CD4-positive, alpha-beta T cell treated with Interleukin-6 at 100 ng/mL for 8 hours (primary cell): Measurements from ENCODE around the gene ZNF587.
A peak's percentile ranks its signal among the peaks of the same experiment; 100 is the strongest.
"Not testable (repeated sequence)": the region's sequence is repeated elsewhere in the genome, so short reads cannot be mapped to it uniquely, and the experiment has no call there.

Experiments used
- DNase-seq: peaks from one replicate; pipeline ENCODE4 v3.0.0-alpha.2; 2020; ENCODE audit warnings: mixed read lengths, low spot score

The ZNF587 gene

DNA sequence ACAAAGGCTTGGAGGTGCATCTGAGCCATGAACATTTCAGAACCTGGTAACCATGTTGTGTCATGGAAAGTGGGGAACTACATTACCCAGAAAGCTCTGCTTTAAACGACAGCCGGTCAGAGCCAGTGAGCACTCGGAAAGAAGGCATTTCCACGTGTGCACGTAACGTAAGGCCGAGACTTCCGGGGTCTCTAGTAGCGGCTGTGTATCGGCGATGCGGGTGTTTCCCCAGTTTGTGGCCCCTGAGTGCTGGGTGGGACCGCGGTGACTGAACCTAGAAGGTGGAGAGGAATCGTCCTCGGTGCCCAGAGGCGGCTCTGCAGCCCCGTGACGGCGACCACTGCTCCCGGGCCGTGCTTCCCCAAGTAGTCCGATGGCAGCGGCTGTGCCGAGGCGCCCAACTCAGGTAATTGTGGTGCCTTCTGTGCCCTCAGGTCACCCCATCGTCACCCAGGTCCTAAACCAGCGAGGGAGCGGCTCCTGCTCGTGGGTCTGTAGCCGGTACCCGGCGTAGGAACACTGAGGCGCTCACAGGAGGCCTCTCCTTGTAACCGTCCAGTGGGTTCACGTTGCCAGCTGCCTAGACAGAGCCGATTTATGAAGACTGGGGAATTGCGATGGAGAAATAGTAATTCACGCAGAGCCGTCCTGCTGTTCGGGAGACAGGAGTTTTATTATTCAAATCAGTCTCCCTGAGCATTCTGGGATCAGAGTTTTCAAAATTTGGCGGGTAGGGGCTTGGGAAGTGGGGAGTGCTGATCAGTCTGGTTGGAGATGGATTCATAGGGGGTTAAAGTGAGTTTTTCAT lies at the start of gene ZNF587:
Gene ZNF587, plus strand, starts transcription at position 194 of the 808 bp plus-strand sequence. Its CDS starts 180 bp downstream, at position 374.
- peak; percentile 82 for DNase-seq

DNA sequence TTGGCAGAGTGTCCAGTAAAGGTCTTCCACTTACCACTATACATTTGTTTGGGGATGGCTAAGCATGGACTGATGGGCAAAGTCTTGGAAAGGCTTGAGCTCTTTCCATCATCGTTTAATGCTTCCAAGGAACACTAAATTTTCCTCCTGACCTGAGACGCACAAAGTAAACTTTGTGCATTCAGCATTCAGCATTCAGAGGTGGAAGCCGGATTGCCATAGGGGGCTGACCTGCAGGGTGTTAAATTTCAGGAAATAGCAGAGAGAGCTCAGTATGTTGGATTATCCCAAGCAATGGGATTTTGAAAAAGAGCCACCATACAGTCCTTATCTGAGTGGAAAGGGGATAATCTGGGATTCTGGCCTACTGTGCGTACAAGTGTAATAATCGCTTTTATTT lies 49.0 kb upstream of the ZNF587 start:
- DNase-seq, result no peak

- no peak for DNase-seq
These were observed 47.4 kb upstream of the ZNF587 start for GRCh38 chr19:57802269-57802668.

- DNase-seq, result no peak
These were observed 46.4 kb upstream of the ZNF587 start for GRCh38 chr19:57803265-57803593.

GRCh38 chr19:57803594-57804325 lies 45.9 kb upstream of the ZNF587 start:
- DNase-seq, result no peak

- DNase-seq, result no peak
These were observed 42.1 kb upstream of the ZNF587 start for GRCh38 chr19:57807541-57807940.

DNA sequence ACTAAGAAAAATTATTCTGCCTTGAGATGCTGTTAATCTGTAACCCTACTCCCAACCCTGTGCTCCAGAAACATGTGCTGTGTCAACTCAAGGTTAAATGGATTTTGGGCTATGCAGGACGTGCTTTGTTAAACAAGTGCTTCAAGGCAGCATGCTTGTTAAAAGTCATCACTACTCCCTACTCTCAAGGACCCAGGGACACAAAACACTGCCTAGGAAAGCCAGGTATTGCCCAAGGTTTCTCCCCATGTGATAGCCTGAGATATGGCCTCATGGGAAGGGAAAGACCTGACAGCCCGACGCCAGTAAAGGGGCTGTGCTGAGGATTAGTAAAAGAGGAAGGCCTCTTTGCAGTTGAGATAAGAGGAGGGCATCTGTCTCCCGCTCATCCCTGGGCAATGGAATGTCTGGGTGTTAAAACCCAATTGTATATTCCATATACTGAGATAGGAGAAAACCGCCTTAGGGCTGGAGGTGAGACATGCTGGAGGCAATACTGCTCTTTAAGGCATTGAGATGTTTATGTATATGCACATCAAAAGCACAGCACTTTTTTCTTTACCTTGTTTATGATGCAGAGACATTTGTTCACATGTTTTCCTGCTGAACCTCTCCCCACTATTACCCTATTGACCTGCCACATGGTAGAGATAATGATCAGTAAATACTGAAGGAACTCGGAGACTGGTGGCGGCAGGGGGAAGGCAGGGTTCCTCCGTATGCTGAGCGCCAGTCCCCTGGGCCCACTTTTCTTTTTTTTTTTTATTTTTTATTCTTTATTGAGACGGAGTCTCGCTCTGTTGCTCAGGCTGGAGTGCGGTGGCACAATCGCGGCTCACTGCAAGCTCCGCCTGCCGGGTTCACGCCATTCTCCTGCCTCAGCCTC lies 39.0 kb upstream of the ZNF587 start:
- not testable (repeated sequence) for DNase-seq

GRCh38 chr19:57812226-57812625 lies 37.4 kb upstream of the ZNF587 start:
- no peak for DNase-seq

DNA sequence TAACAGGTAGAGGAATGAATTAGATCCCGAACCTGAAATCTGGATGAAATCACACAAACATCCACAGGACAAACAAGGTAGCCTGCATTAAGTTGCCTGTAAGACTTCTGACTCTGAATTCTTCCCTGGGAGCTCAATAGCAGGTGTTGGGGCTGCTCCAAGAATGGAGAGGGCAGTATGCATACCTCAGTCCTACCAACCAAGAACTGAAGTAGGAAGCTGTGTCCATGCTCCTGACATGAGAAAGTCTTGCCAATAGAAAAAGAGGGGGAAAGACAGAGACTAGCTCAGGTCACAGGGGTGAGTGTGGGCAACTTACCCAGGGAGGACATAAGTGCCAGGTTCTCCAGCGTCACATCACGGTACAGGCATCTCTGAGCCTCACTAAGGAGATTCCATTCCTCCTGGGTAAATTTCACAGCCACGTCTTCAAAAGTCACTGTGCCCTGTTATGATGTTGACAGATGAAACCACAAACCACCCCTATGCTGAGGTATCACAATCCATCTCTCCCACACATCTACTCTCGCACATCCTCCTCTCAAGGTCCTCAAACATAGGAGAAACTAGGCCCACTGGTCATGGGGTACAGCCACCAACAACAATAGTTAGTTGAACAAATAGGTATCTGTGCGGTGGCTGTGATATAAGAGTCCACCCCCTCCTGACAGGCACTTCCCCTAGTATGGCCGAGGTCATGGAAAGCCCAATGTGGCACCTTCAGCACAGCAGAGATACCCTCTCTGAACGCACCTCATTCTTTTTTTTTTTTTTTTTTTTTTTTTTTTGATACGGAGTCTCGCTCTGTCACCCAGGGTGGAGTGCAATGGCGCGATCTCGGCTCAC lies 36.5 kb upstream of the ZNF587 start:
- DNase-seq, result not testable (repeated sequence)

- DNase-seq, result no peak
These were observed 35.6 kb upstream of the ZNF587 start for GRCh38 chr19:57813919-57814504.

DNA sequence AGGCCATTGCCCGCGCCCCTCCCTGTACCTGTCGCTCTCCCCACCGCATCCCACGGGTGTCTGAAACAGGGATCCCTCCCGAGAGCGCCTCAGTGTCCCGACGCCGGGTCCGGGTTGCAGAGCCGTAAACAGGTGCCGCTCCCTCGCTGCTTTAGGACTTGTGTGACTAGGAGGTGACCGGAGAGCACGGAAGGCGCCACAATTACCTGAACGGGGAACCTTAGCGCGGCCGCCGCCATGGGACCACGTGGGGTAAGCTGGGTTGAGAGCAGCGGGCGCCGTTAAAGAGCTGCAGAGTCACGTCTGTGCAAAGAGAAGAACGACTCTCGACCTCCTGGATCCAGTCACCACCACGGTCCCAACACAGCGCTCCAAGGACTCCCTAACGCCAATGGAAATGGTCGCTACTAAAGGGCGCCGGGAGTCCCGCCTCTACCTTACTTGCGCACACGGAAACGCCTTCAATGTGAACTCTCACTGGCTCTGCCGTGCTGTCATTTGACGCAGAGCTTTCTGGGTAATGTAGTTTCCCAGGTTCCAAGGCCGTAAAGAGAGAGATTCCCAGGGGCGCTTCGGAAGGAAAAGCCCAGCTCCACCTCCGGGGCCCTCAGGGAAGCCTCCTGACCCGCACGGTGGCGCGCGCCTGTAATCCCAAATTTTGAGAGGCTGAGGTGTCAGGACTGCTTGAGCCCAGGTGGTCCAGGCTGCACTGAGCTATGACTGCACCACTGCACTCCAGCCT lies 35.0 kb upstream of the ZNF587 start, which contains the start of gene ZNF552:
Gene ZNF552, minus strand, starts transcription at position 409 of the 742 bp plus-strand sequence. Its CDS starts 170 bp downstream, at position 239.
- DNase-seq, result peak; percentile 77

DNA sequence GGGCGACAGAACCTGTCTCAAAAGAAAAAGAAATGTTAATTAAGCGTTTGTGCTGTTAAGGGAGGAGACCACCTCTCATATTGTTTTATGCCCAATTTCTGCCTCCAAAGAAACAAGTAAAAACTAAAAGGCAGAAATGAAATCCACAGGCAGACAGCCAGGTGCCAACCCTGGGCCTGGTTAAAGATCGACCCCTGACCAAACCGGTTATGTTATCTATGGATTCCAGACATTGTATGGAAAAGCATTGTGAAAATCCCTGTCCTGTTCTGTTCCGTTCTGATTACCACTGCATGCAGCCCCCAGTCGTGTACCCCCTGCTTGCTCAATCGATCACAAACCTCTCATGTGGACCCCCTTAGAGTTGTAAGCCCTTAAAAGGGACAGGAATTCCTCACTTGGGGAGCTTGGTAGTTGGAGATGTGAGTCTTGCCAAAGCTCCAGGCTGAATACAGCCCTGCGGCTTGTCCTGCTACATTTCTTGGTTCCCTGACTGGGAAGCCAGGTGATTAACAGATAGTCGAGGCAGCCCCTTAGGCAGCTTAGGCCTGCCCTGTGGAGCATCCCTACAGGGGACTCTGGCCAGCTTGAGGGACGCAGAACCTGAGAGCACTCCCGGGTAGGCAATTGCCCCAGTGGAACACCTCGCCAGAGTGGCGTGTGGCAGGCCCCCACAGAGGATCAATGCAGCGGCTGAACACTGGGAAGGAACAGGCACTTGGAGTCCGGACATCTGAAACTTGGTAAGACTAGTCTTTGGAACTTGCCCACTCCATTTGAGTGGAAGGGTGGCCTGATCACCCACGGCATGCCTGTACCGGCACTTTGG lies 34.2 kb upstream of the ZNF587 start:
- no peak for DNase-seq

- DNase-seq, result no peak
These were observed 33.0 kb upstream of the ZNF587 start for GRCh38 chr19:57816652-57817051.

GRCh38 chr19:57817976-57818375 lies 31.7 kb upstream of the ZNF587 start:
- no peak for DNase-seq

DNA sequence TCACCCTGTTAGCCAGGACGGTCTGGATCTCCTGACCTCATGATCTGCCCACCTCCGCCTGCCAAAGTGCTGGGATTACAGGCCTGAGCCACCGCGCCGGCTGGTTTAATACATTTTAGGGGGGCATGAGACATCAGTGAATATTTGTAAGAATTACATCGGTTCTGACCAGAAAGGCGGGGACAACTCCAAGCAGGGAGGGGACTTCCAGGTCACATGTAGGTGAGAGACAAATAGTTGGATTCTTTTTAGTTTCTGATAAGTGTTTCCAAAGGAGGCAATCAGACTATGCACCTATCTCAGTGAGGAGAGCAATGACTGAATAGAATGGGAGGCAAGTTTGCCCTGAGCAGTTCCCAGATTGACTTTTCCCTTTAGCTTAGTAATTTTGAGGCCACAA lies 31.3 kb upstream of the ZNF587 start:
- no peak for DNase-seq

DNA sequence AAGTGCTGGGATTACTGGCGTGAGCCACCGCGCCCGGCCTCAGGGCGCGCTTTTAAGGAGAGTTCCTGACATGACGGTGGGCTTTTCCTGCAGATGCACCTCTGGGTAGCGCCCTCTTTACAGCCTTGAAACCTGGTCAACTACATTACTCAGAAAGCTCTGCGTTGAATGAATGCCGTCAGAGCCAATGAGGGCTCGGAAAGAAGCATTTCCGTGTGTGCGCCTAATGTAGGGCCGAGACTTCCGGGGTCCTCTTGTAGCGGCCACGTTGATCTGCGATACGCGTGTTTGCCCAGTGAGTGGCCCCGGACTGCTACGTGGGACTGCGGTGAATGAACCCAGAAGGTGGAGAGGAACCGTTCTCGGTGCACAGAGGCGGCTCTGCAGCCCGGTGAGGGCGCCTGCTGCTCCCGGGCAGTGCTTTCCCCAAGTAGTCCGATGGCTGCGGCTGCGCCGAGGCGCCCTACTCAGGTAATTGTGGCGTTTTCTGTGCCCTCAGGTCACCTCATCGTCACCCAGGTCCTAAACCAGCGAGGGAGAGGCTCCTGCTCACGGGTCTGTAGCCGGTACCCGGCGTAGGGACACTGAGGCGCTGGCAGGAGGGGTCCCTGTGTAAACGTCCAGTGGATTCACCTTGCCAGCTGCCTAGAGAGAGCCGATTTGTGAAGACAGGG lies 30.0 kb upstream of the ZNF587 start:
- DNase-seq, result peak; percentile 83

GRCh38 chr19:57820599-57820998 lies 29.1 kb upstream of the ZNF587 start:
- DNase-seq, result no peak

DNA sequence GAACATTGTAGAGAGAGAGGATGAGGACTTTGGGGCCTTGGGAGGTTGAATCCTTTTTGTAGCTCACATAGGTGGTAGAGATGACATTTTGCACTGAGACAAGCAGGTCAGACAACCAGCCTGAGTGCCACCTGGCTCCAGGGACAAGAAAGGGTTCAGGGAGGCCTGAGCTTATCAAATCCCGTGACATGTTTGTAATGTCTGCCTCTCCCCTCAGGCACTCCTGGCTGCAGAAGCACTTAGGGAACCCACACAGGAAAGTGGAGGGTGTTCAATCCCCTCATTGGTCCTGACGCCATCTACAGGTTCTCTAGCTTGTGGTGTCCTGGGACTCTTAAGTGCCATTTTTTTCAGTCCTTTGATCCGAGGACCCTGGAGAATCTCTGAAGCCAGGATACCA lies 28.6 kb upstream of the ZNF587 start:
- not testable (repeated sequence) for DNase-seq

DNA sequence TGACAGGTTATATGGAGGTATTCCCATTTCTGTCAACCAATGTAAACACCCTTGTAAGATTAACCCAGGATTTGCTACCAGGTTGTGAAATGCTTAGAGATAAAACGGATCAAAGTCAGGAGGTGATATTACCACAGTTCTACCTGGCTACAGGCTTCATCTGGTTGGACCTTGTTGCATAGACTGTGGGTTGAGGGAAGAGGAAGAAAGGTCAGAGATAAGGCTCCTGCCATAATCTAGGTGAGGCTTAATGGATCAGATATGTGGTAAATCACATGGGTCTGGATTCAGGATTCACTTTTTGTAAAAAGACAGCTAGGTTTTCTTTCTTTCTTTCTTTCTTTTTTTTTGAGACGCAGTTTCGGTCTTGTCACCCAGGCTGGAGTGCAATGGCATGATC lies 28.2 kb upstream of the ZNF587 start:
- DNase-seq, result not testable (repeated sequence)
